HCT116 (cell line): ENCODE results near the gene CHSY3. TPM values are rescaled to one million over a fixed set of nuclear protein-coding genes. Genes with fewer than 3 reads are reported as not detected.

ENCODE experiments used
- ATAC-seq: fragments of 200-7000 bp; cut with Tn5 transposase; 2 replicates; pipeline ENCODE4 v1.9.1; 2020; ENCODE audit warnings: mild to moderate bottlenecking, moderate library complexity
- BruUV-seq: library from RNA; stranded (reverse); fragments of 400-500 nt; replicated peaks from 2 replicates; lab custom pipeline; 2021; lab: Mats Ljungman, UMichigan
- CTCF ChIA-PET: fragments of 300-600 bp; sonication (Branson Sonifier 250); formaldehyde crosslinking; loops from one replicate; lab custom pipeline; 2021; ENCODE audit warnings: antibody characterized with exemption; lab: Charles Lee
- POLR2A ChIA-PET: fragments of 300-600, 350-600 bp; sonication (Branson Sonifier 250); formaldehyde crosslinking; loops from one replicate; lab custom pipeline; 2021; ENCODE audit warnings: antibody characterized with exemption; lab: Charles Lee
- RAD21 ChIA-PET, 2 experiments: fragments of 300-600 bp; sonication (Branson Sonifier 250); formaldehyde crosslinking; loops; one replicate each; lab custom pipeline; 2023; ENCODE audit warnings: low total read pairs in 2 of 2; ENCODE audit not compliant: uncharacterized antibody in 2 of 2, unreplicated experiment in 2 of 2, low non-redundant PET in 1 of 2; lab: Charles Lee
- DNase-seq: peaks from one replicate; pipeline ENCODE4 v3.0.0-alpha.2; 2010; ENCODE audit warnings: low read depth, low spot score
- H2AFZ ChIP-seq: fragments of 200-600 bp; shearing (Covaris generic), sonication (generic); 2 replicates; pipeline ENCODE4 v1.6.1; 2017; ENCODE audit warnings: low read depth, mixed run types, mixed read lengths, antibody characterized with exemption, low read length; ENCODE audit not compliant: poor library complexity, severe bottlenecking
- H3K27ac ChIP-seq: 2 replicates; pipeline ENCODE4 v1.5.1; 2012; ENCODE audit warnings: low read depth, low read length
- H3K27me3 ChIP-seq: fragments of 200-600 bp; sonication (generic); 2 replicates; pipeline ENCODE4 v1.6.1; 2016; ENCODE audit warnings: mixed run types, low read length, mixed read lengths; ENCODE audit not compliant: insufficient read depth
- H3K36me3 ChIP-seq, 2 experiments: fragments of 200-500 bp in 1 of 2; fragments of 200-600 bp in 1 of 2; sonication (Bioruptor generic) in 1 of 2; sonication (generic) in 1 of 2; 2 replicates each; pipeline versions ENCODE4 v1.5.1 to v1.6.1; 2014 to 2016; ENCODE audit warnings: low read length in 2 of 2, inconsistent platforms in 1 of 2, mixed read lengths in 1 of 2, mixed run types in 1 of 2; ENCODE audit not compliant: insufficient read depth in 2 of 2, control insufficient read depth in 1 of 2
- H3K4me1 ChIP-seq, 2 experiments: fragments of 200-600 bp in 1 of 2; sonication (generic) in 1 of 2; 2 replicates each; pipeline versions ENCODE4 v1.5.1 to v1.6.1; 2012 to 2017; ENCODE audit warnings: low read length in 2 of 2, inconsistent platforms in 1 of 2, mild to moderate bottlenecking in 1 of 2, mixed read lengths in 1 of 2, mixed run types in 1 of 2, moderate library complexity in 1 of 2; ENCODE audit not compliant: insufficient read depth in 2 of 2, control insufficient read depth in 1 of 2
- H3K4me2 ChIP-seq: fragments of 200-600 bp; sonication (generic); 2 replicates; pipeline ENCODE4 v1.6.1; 2017; ENCODE audit warnings: mixed run types, low read length, mixed read lengths
- H3K4me3 ChIP-seq, 2 experiments: fragments of 200-600 bp in 1 of 2; sonication (generic) in 1 of 2; replicated peaks in 1 of 2; 2 replicates each; pipeline ENCODE4 v1.5.1; 2011 to 2016; ENCODE audit warnings: low read length in 2 of 2, control low read depth in 1 of 2, low read depth in 1 of 2, mild to moderate bottlenecking in 1 of 2, mixed read lengths in 1 of 2, mixed run types in 1 of 2
- H3K79me2 ChIP-seq: fragments of 200-600 bp; sonication (generic); 2 replicates; pipeline ENCODE4 v1.6.1; 2017; ENCODE audit warnings: mild to moderate bottlenecking, mixed run types, low read length, moderate library complexity, mixed read lengths; ENCODE audit not compliant: insufficient read depth
- H3K9ac ChIP-seq: fragments of 200-600 bp; sonication (generic); 2 replicates; pipeline ENCODE4 v1.6.1; 2016; ENCODE audit warnings: low read length, mixed read lengths
- H3K9me2 ChIP-seq: fragments of 200-600 bp; sonication (generic), shearing (Covaris generic); 2 replicates; pipeline ENCODE4 v1.6.1; 2017; ENCODE audit warnings: mixed run types, mild to moderate bottlenecking, moderate library complexity; ENCODE audit not compliant: insufficient read depth
- H3K9me3 ChIP-seq, 2 experiments: fragments of 200-500 bp in 1 of 2; fragments of 200-600 bp in 1 of 2; sonication (Bioruptor generic) in 1 of 2; sonication (generic) in 1 of 2; 2 replicates each; pipeline ENCODE4 v1.6.1; 2014 to 2017; ENCODE audit warnings: low read length in 2 of 2, mixed read lengths in 2 of 2, inconsistent platforms in 1 of 2, low read depth in 1 of 2, mild to moderate bottlenecking in 1 of 2, mixed run types in 1 of 2, moderate library complexity in 1 of 2; ENCODE audit not compliant: control insufficient read depth in 1 of 2, insufficient read depth in 1 of 2
- H4K20me1 ChIP-seq: fragments of 200-600 bp; sonication (generic), shearing (Covaris generic); 2 replicates; pipeline ENCODE4 v1.6.1; 2017; ENCODE audit warnings: mixed run types, mild to moderate bottlenecking, moderate library complexity; ENCODE audit not compliant: insufficient read depth
- CBX3 ChIP-seq: IDR thresholded peaks from 2 replicates; pipeline ENCODE4 v1.6.1; 2012; ENCODE audit warnings: low read depth
- CTCF ChIP-seq, 3 experiments: fragments of 200-600 bp in 1 of 3; sonication (generic) in 1 of 3; IDR thresholded peaks in 2 of 3; conservative IDR thresholded peaks in 1 of 3; 2 replicates each; pipeline ENCODE4 v1.5.1; 2012 to 2017; ENCODE audit warnings: low read depth in 2 of 3, low read length in 2 of 3, antibody characterized with exemption in 1 of 3, borderline replicate concordance in 1 of 3, control low read depth in 1 of 3, mild to moderate bottlenecking in 1 of 3, mixed read lengths in 1 of 3, mixed run types in 1 of 3, moderate library complexity in 1 of 3; ENCODE audit not compliant: insufficient read depth in 1 of 3
- EGR1 ChIP-seq: IDR thresholded peaks from 2 replicates; pipeline ENCODE4 v1.6.1; 2012; ENCODE audit warnings: low read depth
- ELF1 ChIP-seq: IDR thresholded peaks from 2 replicates; pipeline ENCODE4 v1.6.1; 2012; ENCODE audit warnings: low read depth, borderline replicate concordance
- EZH2 ChIP-seq: fragments of 200-600 bp; sonication (generic); IDR thresholded peaks from 2 replicates; pipeline ENCODE4 v1.6.1; 2017; ENCODE audit warnings: antibody characterized with exemption, mixed run types
- EZH2phosphoT487 ChIP-seq: fragments of 200-600 bp; IDR thresholded peaks from 2 replicates; pipeline ENCODE4 v1.6.1; 2018; ENCODE audit warnings: antibody characterized with exemption, borderline replicate concordance
- JUND ChIP-seq: IDR thresholded peaks from 2 replicates; pipeline ENCODE4 v1.6.1; 2012
- POLR2A ChIP-seq: IDR thresholded peaks from 2 replicates; pipeline ENCODE4 v1.7.0; 2011; ENCODE audit warnings: borderline replicate concordance; ENCODE audit not compliant: insufficient read depth, insufficient read length; ENCODE audit errors: extremely low read depth
- POLR2AphosphoS5 ChIP-seq: IDR thresholded peaks from 2 replicates; pipeline ENCODE4 v1.6.1; 2011; ENCODE audit warnings: mild to moderate bottlenecking, low read depth, low read length, moderate library complexity
- RAD21 ChIP-seq: IDR thresholded peaks from 2 replicates; pipeline ENCODE4 v1.6.1; 2012; ENCODE audit warnings: low read depth, mild to moderate bottlenecking
- REST ChIP-seq: IDR thresholded peaks from 2 replicates; pipeline ENCODE4 v1.6.1; 2012; ENCODE audit warnings: low read depth
- SIN3A ChIP-seq: IDR thresholded peaks from 2 replicates; pipeline ENCODE4 v1.6.1; 2012; ENCODE audit warnings: low read depth
- SP1 ChIP-seq: IDR thresholded peaks from 2 replicates; pipeline ENCODE4 v1.6.1; 2012; ENCODE audit warnings: low read depth
- TCF7L2 ChIP-seq: IDR thresholded peaks from 2 replicates; pipeline ENCODE4 v1.7.0; 2011; ENCODE audit warnings: borderline replicate concordance, inconsistent platforms; ENCODE audit not compliant: insufficient read depth, insufficient read length; ENCODE audit errors: extremely low read depth
- YY1 ChIP-seq: IDR thresholded peaks from 2 replicates; pipeline ENCODE4 v1.6.1; 2011; ENCODE audit warnings: low read length, low read depth, moderate library complexity, mild to moderate bottlenecking; ENCODE audit not compliant: insufficient replicate concordance; ENCODE audit errors: extremely low read depth
- ZBTB33 ChIP-seq: IDR thresholded peaks from 2 replicates; pipeline ENCODE4 v1.6.1; 2011; ENCODE audit warnings: mild to moderate bottlenecking, low read length, moderate library complexity; ENCODE audit not compliant: insufficient replicate concordance; ENCODE audit errors: extremely low read depth
- ZFX ChIP-seq: fragments of 450-650 bp; IDR thresholded peaks from 2 replicates; pipeline ENCODE4 v1.6.1; 2017
- ZNF274 ChIP-seq: fragments of 200-500 bp; sonication (Bioruptor generic); IDR thresholded peaks from 2 replicates; pipeline ENCODE4 v1.6.1; 2014; ENCODE audit warnings: mild to moderate bottlenecking, low read depth, low read length, inconsistent platforms
- intact Hi-C: fragments of 100-400 bp; cut with micrococcal nuclease; formaldehyde crosslinking; loops from 2 replicates; pipeline ENCODE4 v1.10.0; 2022
- total RNA-seq: library from RNA; stranded (reverse); gene quantifications from one replicate; pipeline ENCODE4 v1.2.1, GENCODE V29; 2021; ENCODE audit not compliant: unreplicated experiment

CHSY3 gene
- total RNA-seq, 1 experiment from 2014 or later, result 2.3 TPM

GRCh38 chr5:130092991-130093390 is 188.7 kb downstream of the CHSY3 start:
- Histone ChIP-seq H3K4me1 (no peaks in the 10 kb centered on the region), H2AFZ (no peak overlapping the region), H4K20me1 (no peaks in the 10 kb centered on the region), H3K4me3 (no peak overlapping the region), H3K4me2 (no peak overlapping the region), H3K36me3 (no peaks in the 10 kb centered on the region), H3K9me2 (no peaks in the 10 kb centered on the region), H3K9ac (no peak overlapping the region), H3K9me3 (no peaks in the 10 kb centered on the region), H3K79me2 (no peaks in the 10 kb centered on the region), H3K27ac (no peak overlapping the region), H3K27me3 (no peaks in the 10 kb centered on the region)
- ChIA-PET POLR2A (no interaction called here), CTCF (no interaction called here), RAD21 (no interaction called here)
- no peak for TF ChIP-seq EZH2phosphoT487
- TF ChIP-seq REST, result no peak
- no peak for TF ChIP-seq POLR2AphosphoS5
- no peak for TF ChIP-seq EZH2
- no peak for TF ChIP-seq POLR2A
- TF ChIP-seq YY1, result no peak
- TF ChIP-seq ZNF274, result no peak
- no peak for TF ChIP-seq ZBTB33
- TF ChIP-seq RAD21, result no peak
- no peak for TF ChIP-seq SIN3A
- no peak for TF ChIP-seq SP1
- TF ChIP-seq EGR1, result no peak
- no peak for TF ChIP-seq ZFX
- no peak for TF ChIP-seq ELF1
- TF ChIP-seq CTCF (IDR thresholded peaks at IDR 0.05 in 2 of 3, conservative IDR thresholded peaks at IDR 0.05 in 1 of 3; ENCODE audit: borderline replicate concordance in 1 of 3, insufficient read depth in 1 of 3, low read depth in 2 of 3, low read length in 2 of 3), result no peak
- no peak for TF ChIP-seq JUND
- no peak for TF ChIP-seq TCF7L2
- TF ChIP-seq CBX3, result no peak
- intact Hi-C loops, result no loop called here
- DNase-seq (no peak), ATAC-seq (no peak)
- BruUV-seq, result no TSS peak
